Panc1 (cell line): Measurements from ENCODE around the gene QARS1. TPM values are rescaled to one million over a fixed set of nuclear protein-coding genes. Genes with fewer than 3 reads are reported as not detected.

Experiments
- ATAC-seq: fragments of 200-7000 bp; cut with Tn5 transposase; 2 replicates; pipeline ENCODE4 v1.9.1; 2020; ENCODE audit warnings: mild to moderate bottlenecking, moderate library complexity
- BruUV-seq: library from RNA; stranded (reverse); fragments of 400-500 nt; replicated peaks from 2 replicates; lab custom pipeline; 2021; lab: Mats Ljungman, UMichigan
- CTCF ChIA-PET: fragments of 300-600 bp; sonication (Branson Sonifier 250); formaldehyde crosslinking; loops from one replicate; lab custom pipeline; 2022; ENCODE audit warnings: antibody characterized with exemption; lab: Charles Lee
- POLR2A ChIA-PET: fragments of 300-600 bp; sonication (Branson Sonifier 250); formaldehyde crosslinking; loops from one replicate; lab custom pipeline; 2022; ENCODE audit warnings: antibody characterized with exemption; lab: Charles Lee
- DNase-seq: peaks from one replicate; pipeline ENCODE4 v3.0.0-alpha.2; 2010; ENCODE audit warnings: low read depth, low spot score
- H3K27ac ChIP-seq: 2 replicates; pipeline ENCODE4 v1.5.1; 2011; ENCODE audit warnings: mild to moderate bottlenecking, low read length, inconsistent platforms
- H3K27me3 ChIP-seq: fragments of 200-500 bp; sonication (Bioruptor generic); 2 replicates; pipeline ENCODE4 v1.6.0; 2014; ENCODE audit warnings: low read length, inconsistent platforms; ENCODE audit not compliant: control insufficient read depth, insufficient read depth
- H3K36me3 ChIP-seq: fragments of 200-500 bp; sonication (Bioruptor generic); 2 replicates; pipeline ENCODE4 v1.5.1; 2014; ENCODE audit warnings: inconsistent platforms, mild to moderate bottlenecking, low read length, moderate library complexity; ENCODE audit not compliant: control insufficient read depth, insufficient read depth
- H3K4me1 ChIP-seq: 2 replicates; pipeline ENCODE4 v1.5.1; 2011; ENCODE audit warnings: inconsistent platforms, mild to moderate bottlenecking, low read length, moderate library complexity; ENCODE audit not compliant: control insufficient read depth, insufficient read depth
- H3K4me3 ChIP-seq, 2 experiments: 2 replicates each; pipeline ENCODE4 v1.5.1; 2011 to 2012; ENCODE audit warnings: low read depth in 2 of 2, low read length in 2 of 2, mild to moderate bottlenecking in 2 of 2, inconsistent platforms in 1 of 2, moderate library complexity in 1 of 2
- H3K9me3 ChIP-seq: fragments of 200-500 bp; sonication (Bioruptor generic); 2 replicates; pipeline ENCODE4 v1.5.1; 2014; ENCODE audit warnings: low read depth, mild to moderate bottlenecking, inconsistent platforms, low read length, moderate library complexity; ENCODE audit not compliant: control insufficient read depth, insufficient read depth
- POLR2AphosphoS5 ChIP-seq: IDR thresholded peaks from 2 replicates; pipeline ENCODE4 v1.6.1; 2012; ENCODE audit warnings: mild to moderate bottlenecking, low read depth, low read length, moderate library complexity
- REST ChIP-seq, 2 experiments: IDR thresholded peaks; 2 replicates each; pipeline ENCODE4 v1.6.1; 2011 to 2012; ENCODE audit warnings: low read depth in 2 of 2, control low read depth in 1 of 2, low read length in 1 of 2, mild to moderate bottlenecking in 1 of 2, moderate library complexity in 1 of 2; ENCODE audit not compliant: insufficient read depth in 1 of 2
- SIN3A ChIP-seq: IDR thresholded peaks from 2 replicates; pipeline ENCODE4 v1.6.1; 2012; ENCODE audit warnings: low read depth, mild to moderate bottlenecking, low read length, moderate library complexity, borderline replicate concordance; ENCODE audit not compliant: insufficient read depth
- TCF7L2 ChIP-seq: IDR thresholded peaks from 2 replicates; pipeline ENCODE4 v1.6.1; 2011; ENCODE audit warnings: mild to moderate bottlenecking, low read depth, low read length, inconsistent platforms
- in situ Hi-C: cut with HindIII; loops from 2 replicates; pipeline ENCODE4 v1.10.0; 2016; ENCODE audit warnings: low sequenced_read_pairs, low pct_unique_long_range_greater_than_20kb
- intact Hi-C: fragments of 100-400 bp; cut with micrococcal nuclease; formaldehyde crosslinking; loops from one replicate; pipeline ENCODE4 v1.10.0; 2022; ENCODE audit not compliant: unreplicated experiment
- total RNA-seq: library from RNA; stranded (reverse); gene quantifications from one replicate; pipeline ENCODE4 v1.2.1, GENCODE V29; 2021; ENCODE audit not compliant: unreplicated experiment
- TF ChIP-seq, protein P1 (sequence below): fragments of 450-650 bp; IDR thresholded peaks from 2 replicates; pipeline ENCODE4 v1.5.1; 2017; ENCODE audit warnings: mild to moderate bottlenecking

The QARS1 gene
- total RNA-seq, 1 experiment from 2014 or later: 186 TPM

DNA sequence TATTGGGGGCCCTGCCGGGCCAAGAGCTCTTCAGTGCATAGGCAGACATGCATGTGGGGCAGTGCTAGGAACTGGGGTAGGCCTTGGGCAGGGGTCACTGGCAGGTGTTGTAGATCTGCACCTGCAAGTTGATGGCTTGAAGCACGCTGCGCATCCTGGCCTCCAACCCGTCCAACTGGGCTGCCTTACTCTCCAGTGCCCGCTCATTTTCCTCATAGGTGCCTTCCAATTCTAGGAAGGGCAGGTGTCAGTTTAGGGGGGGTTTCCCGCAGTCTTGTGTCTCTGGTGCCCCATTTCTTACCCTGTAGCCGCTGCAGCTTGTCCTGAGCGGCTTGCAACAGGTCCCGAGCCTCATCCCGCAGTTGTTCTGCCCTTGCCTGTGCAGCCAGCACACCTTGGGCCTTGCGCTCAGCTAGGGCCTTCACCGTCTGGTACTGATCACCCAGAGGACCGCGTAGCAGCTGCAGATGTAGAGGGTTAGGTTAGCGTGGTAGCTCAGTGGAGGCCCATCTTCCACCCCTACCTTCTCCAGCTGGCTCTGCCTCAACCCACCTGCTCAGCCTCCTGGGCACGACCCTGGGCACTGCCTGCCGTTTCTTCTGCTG lies 16.7 kb upstream of the QARS1 start:
- Histone ChIP-seq H3K27ac (peak overlapping the region; percentile 92), H3K9me3 (no peaks in the 10 kb centered on the region), H3K36me3 (no peaks in the 10 kb centered on the region; the same call in 1 of the 2 replicates), H3K4me3 (peak overlapping the region in 1 of 2 experiments; percentile 83; a peak in 2 of 4 replicates), H3K27me3 (no peaks in the 10 kb centered on the region), H3K4me1 (peaks cover 8% of the 10 kb centered on the region)
- in situ Hi-C loops (no loop called here), intact Hi-C loops (no loop called here)
- DNase-seq (no peak), ATAC-seq (no peak; the same call in 1 of the 2 replicates)
- no TSS peak for BruUV-seq
- TF ChIP-seq, protein P1, sequence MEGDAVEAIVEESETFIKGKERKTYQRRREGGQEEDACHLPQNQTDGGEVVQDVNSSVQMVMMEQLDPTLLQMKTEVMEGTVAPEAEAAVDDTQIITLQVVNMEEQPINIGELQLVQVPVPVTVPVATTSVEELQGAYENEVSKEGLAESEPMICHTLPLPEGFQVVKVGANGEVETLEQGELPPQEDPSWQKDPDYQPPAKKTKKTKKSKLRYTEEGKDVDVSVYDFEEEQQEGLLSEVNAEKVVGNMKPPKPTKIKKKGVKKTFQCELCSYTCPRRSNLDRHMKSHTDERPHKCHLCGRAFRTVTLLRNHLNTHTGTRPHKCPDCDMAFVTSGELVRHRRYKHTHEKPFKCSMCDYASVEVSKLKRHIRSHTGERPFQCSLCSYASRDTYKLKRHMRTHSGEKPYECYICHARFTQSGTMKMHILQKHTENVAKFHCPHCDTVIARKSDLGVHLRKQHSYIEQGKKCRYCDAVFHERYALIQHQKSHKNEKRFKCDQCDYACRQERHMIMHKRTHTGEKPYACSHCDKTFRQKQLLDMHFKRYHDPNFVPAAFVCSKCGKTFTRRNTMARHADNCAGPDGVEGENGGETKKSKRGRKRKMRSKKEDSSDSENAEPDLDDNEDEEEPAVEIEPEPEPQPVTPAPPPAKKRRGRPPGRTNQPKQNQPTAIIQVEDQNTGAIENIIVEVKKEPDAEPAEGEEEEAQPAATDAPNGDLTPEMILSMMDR: no peak
- CTCF ChIA-PET: interaction anchor here (0.5 to 0.7 kb wide), 3 partner anchors 19 to 1851 kb away, joined by 3 to 5 read pairs (median 3); no protein-coding TSS in a partner anchor
- POLR2A ChIA-PET: interaction anchor here (0.7 to 0.8 kb wide), 3 partner anchors 12 to 236 kb away, joined by 3 to 8 read pairs (median 4); partner anchors contain the start of gene WDR6

DNA sequence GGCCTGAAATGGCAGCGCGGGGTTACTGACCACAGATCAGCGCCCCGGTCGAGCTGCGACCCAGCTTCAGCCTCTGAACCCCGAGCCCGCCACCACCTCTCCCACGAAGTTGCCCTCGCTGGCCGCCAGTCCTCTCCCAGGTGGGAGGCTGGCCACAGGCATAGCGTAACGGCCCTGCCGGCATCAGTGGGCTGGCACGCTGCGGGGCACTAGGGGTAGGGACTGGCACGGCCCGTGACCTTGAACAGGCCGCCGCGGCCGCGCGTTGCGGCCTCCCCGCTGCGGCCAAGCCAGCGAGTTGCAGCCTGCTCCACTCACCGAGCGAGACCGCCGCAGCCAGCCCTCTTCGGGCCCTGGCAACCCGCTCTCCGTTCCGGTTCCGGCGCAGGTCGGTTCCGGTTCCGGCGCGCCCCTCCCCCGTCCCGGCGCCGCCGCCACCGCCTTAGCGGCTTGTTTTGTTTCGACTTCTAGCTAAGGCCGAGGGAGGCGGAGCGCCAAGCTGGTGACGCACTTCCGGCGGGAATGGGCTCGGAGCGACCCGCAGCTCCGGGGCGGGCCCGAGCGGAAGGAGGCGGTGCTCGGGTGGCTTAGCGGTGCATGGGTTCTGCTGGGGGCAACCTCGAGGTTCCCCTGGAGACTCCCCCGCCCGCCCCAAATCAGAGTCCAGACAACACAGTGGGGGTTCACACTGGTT lies 16.0 kb upstream of the QARS1 start, which contains the start of gene USP19:
Gene USP19 (minus strand): TSS at position 386 of the 694 bp plus-strand sequence. CDS start 1,678 bp downstream, outside the sequence.
- Histone ChIP-seq H3K36me3 (no peaks in the 10 kb centered on the region; the same call in 1 of the 2 replicates), H3K9me3 (no peaks in the 10 kb centered on the region), H3K4me3 (peak within 1 kb of the TSS; percentile 83 to 85), H3K27me3 (no peaks in the 10 kb centered on the region), H3K4me1 (peaks cover 8% of the 10 kb centered on the region), H3K27ac (peak within 1 kb of the TSS; percentile 92)
- in situ Hi-C loops: no loop called here
- TF ChIP-seq POLR2AphosphoS5: peak; percentile 69; the same call in 1 of the 2 replicates
- TF ChIP-seq REST (IDR thresholded peaks at IDR 0.05; ENCODE audit: insufficient read depth in 1 of 2, low read depth in 2 of 2, low read length in 1 of 2): no peak
- no peak for TF ChIP-seq SIN3A
- TF ChIP-seq TCF7L2: no peak
- TF ChIP-seq, protein P1: no peak
- BruUV-seq: no TSS peak
- ATAC-seq (peak; percentile 95), DNase-seq (no peak)
- intact Hi-C loops: no loop called here
- CTCF ChIA-PET: interaction anchor here (0.7 kb wide), 2 partner anchors 690 to 1851 kb away, joined by 3 to 5 read pairs; no protein-coding TSS in a partner anchor
- POLR2A ChIA-PET: interaction anchor here (0.7 to 0.8 kb wide), 3 partner anchors 13 to 237 kb away, joined by 3 to 8 read pairs (median 4); partner anchors contain the start of gene WDR6
